ENCODE data around the gene KPNB1.

Gene KPNB1

DNA sequence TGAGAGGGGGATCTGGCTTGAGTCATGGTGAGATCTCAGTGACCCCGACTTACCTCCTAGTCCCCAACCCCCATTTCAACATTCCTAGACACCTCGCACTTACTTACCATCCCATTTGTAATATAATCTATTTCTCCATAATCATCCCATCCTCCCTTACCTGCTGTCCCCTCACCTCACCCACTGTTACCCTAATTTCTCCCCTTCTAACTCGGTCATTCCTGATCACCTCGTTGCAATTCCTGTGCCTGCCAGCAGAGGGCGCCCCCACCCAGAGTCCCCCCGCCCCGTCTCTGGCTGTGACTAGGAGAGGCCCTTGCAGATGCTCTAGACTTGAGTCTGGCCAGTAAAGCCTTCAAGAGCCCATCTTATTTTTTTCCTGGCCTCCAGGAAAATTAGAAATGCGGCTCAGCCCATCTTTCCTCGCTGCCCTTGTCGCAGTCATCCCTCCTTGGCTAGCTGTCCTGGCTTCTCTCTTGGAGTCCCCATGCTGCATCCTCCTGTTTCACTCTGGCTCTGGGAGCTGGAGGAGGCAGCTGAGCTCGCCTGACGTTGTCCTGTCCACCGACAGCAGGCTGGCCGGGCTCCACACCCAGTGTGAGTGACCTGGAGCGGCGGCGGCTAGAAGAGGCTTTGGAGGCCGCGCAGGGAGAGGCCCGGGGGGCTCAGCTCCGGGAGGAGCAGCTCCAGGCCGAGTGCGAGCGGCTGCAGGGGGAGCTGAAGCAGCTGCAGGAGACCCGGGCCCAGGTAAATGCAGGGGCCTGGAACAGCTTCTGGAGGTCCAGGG, 49.2 kb downstream of the KPNB1 start:
- TF ChIP-seq, protein P1, sequence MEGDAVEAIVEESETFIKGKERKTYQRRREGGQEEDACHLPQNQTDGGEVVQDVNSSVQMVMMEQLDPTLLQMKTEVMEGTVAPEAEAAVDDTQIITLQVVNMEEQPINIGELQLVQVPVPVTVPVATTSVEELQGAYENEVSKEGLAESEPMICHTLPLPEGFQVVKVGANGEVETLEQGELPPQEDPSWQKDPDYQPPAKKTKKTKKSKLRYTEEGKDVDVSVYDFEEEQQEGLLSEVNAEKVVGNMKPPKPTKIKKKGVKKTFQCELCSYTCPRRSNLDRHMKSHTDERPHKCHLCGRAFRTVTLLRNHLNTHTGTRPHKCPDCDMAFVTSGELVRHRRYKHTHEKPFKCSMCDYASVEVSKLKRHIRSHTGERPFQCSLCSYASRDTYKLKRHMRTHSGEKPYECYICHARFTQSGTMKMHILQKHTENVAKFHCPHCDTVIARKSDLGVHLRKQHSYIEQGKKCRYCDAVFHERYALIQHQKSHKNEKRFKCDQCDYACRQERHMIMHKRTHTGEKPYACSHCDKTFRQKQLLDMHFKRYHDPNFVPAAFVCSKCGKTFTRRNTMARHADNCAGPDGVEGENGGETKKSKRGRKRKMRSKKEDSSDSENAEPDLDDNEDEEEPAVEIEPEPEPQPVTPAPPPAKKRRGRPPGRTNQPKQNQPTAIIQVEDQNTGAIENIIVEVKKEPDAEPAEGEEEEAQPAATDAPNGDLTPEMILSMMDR (conservative IDR thresholded peaks at IDR 0.05), result peak; percentile 99
- H3K27ac ChIP-seq, result no peak overlapping the region

DNA sequence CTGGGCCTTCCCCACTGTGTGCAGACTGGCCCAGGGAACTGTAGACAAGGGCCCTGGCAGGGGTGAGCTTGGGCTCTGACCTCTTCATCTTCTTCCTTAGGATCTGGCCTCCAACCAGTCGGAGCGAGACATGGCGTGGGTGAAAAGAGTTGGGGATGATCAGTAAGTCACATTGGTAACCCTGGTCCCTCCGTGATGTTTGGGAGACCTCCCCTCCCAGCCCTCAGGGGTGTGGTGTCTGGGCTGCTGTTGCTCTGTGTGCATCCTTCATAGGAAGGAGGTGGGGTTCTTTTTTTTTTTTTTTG, 49.8 kb downstream of the KPNB1 start:
- TF ChIP-seq, protein P1 (conservative IDR thresholded peaks at IDR 0.05), result no peak
- H3K27ac ChIP-seq, result no peak overlapping the region

DNA sequence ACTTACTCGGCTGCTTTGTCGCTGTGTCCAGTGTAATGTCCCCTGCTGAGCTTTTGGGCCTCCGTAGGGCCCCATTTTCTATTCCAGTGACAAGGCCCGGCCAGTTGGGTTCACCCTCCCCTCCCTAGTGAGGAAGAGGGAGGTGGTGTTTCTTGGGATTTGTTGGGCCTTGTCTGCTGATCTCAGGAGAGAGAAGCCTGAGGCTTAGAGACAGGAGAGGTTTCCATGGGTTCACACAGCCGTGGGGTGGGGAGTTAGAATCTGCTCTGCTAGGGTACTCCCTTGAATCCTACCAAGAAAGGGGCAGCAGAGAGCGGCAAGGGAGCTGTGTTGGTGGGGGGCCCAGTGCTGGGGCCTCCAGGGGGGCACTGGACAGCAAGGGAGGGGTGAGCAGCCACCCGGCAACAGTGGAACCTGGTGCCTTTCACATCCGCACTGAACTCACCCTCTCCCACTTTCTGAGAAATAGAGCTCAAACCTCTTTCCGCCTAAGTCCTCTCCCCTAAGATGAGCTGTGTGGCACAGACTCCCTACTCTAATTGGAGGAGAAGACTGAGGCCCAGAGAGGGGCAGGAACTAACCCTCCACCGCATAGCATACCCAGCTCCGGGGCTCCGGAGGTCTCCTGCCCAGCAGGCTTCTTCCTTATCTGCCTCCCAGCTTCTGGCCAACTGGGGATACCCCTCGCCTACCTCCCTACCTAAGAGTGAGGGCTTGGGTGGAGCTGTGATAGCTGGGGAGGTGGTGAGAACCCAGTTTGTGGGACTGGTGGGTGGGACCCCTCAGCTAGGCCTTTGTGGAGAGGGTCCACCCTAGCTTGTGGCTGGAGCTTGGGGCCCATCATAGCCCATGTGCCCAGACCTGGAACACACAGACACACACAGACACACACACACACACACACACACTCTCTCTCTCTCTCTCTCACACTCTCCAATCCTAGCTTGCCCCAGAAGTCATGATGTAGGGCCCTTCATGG, 51.0 kb downstream of the KPNB1 start:
- no peak overlapping the region for H3K27ac ChIP-seq
- TF ChIP-seq, protein P1 (conservative IDR thresholded peaks at IDR 0.05), result no peak

DNA sequence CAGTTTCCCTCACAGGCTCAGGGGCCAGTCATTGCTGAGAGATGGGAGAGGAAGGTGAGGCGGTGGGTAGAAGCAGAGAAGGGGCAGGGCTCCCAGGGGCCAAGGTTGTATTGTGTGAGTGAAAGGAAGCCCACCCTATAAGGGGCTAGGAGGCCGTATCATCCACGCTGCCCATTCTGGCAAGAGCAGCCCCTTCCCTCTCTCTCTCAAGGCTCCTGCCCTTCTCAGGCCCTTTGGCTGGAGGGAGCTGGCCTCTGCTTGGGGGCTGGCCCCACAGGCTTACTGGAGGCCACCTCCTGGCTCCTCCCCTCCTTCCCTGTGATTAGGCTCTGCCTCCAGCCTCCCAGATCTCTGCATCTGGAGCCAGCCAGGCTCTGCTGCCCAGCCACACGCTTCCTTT, 51.9 kb downstream of the KPNB1 start:
- no peak overlapping the region for H3K27ac ChIP-seq
- TF ChIP-seq, protein P1 (conservative IDR thresholded peaks at IDR 0.05), result no peak

DNA sequence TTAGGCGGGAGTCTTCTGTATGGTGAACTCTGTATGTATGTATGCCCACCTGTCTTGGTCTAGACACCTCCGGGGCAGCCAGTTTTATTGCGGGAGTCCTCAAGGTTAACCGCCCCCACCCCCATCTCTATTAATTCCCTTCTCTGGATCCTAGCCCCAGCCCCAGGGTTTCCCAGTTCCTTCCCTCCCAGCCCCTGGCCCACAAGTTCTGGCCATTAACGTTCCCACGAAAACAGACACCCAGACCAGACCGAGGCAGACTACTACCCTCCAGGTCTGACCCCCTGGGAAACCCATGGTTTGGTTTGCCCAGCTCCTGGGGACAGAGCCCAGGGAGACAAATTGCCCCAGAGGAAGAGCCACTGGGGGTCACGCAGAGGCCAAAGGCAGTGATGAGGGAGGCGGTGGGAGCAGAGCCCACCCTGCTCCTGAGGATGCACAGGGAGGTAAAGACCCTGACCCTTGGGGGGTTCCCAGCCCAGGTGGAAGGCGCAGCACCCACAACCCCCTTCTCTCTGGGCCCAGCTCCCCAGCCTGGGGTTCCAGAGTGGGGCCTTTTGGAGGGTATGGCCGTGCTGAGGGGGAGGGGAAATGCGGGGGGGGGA, 52.8 kb downstream of the KPNB1 start:
- TF ChIP-seq, protein P1 (conservative IDR thresholded peaks at IDR 0.05), result no peak
- H3K27ac ChIP-seq, result no peak overlapping the region

DNA sequence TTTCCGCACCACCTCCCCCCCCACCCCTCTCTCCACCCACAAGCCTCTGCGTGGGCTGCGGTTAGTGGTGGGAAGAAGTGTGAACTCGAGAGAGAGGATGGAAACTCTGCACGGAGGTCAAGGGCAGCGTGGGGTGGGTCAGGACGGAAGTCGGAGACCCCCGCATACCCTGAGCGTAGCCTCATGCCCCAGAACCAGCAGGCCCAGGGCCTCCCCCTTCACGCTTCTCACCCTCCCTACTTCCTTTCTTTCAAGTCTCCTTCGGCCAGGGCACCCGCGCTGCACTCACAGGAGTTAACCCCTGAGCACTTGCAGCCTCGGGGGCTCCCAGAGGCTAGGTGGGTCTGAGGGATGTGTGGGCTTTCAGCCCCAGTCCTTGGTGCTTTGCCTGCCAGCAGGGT, 53.5 kb downstream of the KPNB1 start:
- no peak overlapping the region for H3K27ac ChIP-seq
- TF ChIP-seq, protein P1 (conservative IDR thresholded peaks at IDR 0.05), result no peak

DNA sequence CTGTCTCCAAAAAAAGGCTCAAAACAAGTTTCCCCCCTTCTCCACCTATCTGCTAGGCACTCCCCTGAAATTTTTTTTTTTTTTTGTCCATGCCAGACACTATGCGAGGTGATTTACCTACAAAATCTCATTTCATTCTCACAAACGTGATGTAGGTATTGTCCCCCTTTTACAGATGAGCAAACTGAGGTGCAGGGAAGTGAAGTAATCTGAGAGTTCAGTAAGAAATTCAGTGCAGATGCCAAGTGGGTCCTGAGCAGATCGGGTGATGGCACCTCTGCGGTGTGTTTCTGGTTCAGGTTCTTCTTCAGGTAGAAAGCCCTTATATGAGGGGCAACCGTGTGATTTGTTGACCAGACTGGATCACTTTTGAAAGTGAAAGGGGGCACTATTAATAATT, 54.0 kb downstream of the KPNB1 start:
- TF ChIP-seq, protein P1 (conservative IDR thresholded peaks at IDR 0.05), result no peak
- H3K27ac ChIP-seq, result no peak overlapping the region

Measured in VCaP (cell line).